Suprapubic skin (tissue), 3 donors: ENCODE data around the gene MCTP2.

Source experiments
- CTCF ChIP-seq, 2 donors: fragments of 200-600 bp in 1 of 2; fragments of 450-650 bp in 1 of 2; sonication (generic) in 1 of 2; IDR thresholded peaks; one replicate each; pipeline ENCODE4 v1.5.1; 2016 to 2019; ENCODE audit warnings: antibody characterized with exemption in 2 of 2, mild to moderate bottlenecking in 1 of 2, moderate library complexity in 1 of 2
- EP300 ChIP-seq: sonication (generic); formaldehyde crosslinking; IDR thresholded peaks from one replicate; pipeline ENCODE4 v1.6.1; 2017; ENCODE audit warnings: antibody characterized with exemption
- POLR2A ChIP-seq, 2 donors: fragments of 450-650 bp; IDR thresholded peaks; one replicate each; pipeline ENCODE4 v1.6.1; 2017; ENCODE audit warnings: antibody characterized with exemption in 2 of 2, mild to moderate bottlenecking in 2 of 2, moderate library complexity in 2 of 2

- no peak for TF ChIP-seq POLR2A (IDR thresholded peaks at IDR 0.05)
- no peak for TF ChIP-seq CTCF (IDR thresholded peaks at IDR 0.05)
- no peak for TF ChIP-seq EP300
Observed at GRCh38 chr15:94305133-94305532, 73.8 kb downstream of the MCTP2 start.
